Suprapubic skin (tissue), 4 donors: ENCODE measurements around the gene IL1RAP.
"Not testable (repeated sequence)": the region's sequence is repeated elsewhere in the genome, so short reads cannot be mapped to it uniquely, and the experiment has no call there.

Experiments used
- CTCF ChIP-seq, 2 donors: fragments of 200-600 bp in 1 of 2; fragments of 450-650 bp in 1 of 2; sonication (generic) in 1 of 2; IDR thresholded peaks; one replicate each; pipeline ENCODE4 v1.5.1; 2016 to 2019; ENCODE audit warnings: antibody characterized with exemption in 2 of 2, mild to moderate bottlenecking in 1 of 2, moderate library complexity in 1 of 2
- POLR2A ChIP-seq, 2 donors: fragments of 450-650 bp; IDR thresholded peaks; one replicate each; pipeline ENCODE4 v1.6.1; 2017; ENCODE audit warnings: antibody characterized with exemption in 2 of 2, mild to moderate bottlenecking in 2 of 2, moderate library complexity in 2 of 2
- POLR2AphosphoS5 ChIP-seq, 3 donors: sonication (generic); formaldehyde crosslinking; IDR thresholded peaks; one replicate each; pipeline ENCODE4 v1.6.1; 2017; ENCODE audit warnings: antibody characterized with exemption in 3 of 3

DNA sequence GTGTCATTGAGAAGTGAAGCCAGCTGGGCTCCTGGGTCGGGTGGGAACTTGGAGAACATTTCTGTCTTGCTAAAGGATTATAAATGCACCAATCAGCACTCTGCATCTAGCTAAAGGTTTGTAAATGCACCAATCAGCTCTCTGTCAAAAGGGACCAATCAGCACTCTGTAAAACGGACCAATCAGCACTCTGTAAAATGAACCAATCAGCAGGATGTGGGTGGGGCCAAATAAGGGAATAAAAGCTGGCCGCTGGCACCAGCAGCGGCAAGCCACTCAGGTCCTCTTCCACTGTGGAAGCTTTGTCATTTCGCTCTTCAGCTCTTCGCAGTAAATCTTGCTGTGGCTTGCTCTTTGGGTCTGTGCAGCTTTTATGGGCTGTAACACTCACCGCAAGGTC lies 164.0 kb downstream of the IL1RAP start:
- TF ChIP-seq POLR2A, CTCF, POLR2AphosphoS5 (IDR thresholded peaks at IDR 0.05): not testable (repeated sequence)
